ENCODE measurements around the gene DPM1.
A peak's percentile ranks its signal among the peaks of the same experiment; 100 is the strongest.

Gene DPM1

GRCh38 chr20:50957798-50958614 is at the start of gene DPM1:
DPM1 (minus strand) TSS chr20:50958532; CDS start chr20:50958523, 9 bp downstream.
- DNase-seq: peak; percentile 82

GRCh38 chr20:51005214-51005613 is 46.9 kb upstream of the DPM1 start:
- no peak for DNase-seq

- no peak for DNase-seq
Measured at GRCh38 chr20:51004781-51005180, 46.4 kb upstream of the DPM1 start.

- no peak for DNase-seq
Measured at GRCh38 chr20:51004305-51004727, 46.0 kb upstream of the DPM1 start.

GRCh38 chr20:51003753-51004152 is 45.4 kb upstream of the DPM1 start:
- no peak for DNase-seq

- DNase-seq: no peak
Measured at GRCh38 chr20:51002633-51003032, 44.3 kb upstream of the DPM1 start.

- DNase-seq: no peak
Measured at GRCh38 chr20:51001430-51002265, 43.3 kb upstream of the DPM1 start.

- DNase-seq: no peak
Measured at GRCh38 chr20:50999355-50999754, 41.0 kb upstream of the DPM1 start.

- DNase-seq: no peak
Measured at GRCh38 chr20:50996901-50997865, 38.9 kb upstream of the DPM1 start.

- no peak for DNase-seq
Measured at GRCh38 chr20:50995506-50995905, 37.2 kb upstream of the DPM1 start.

GRCh38 chr20:50993876-50994275 is 35.5 kb upstream of the DPM1 start:
- no peak for DNase-seq

- peak; percentile 7 for DNase-seq
Measured at GRCh38 chr20:50992733-50993457, 34.6 kb upstream of the DPM1 start.

- no peak for DNase-seq
Measured at GRCh38 chr20:50992336-50992732, 34.0 kb upstream of the DPM1 start.

GRCh38 chr20:50991076-50991475 is 32.7 kb upstream of the DPM1 start:
- DNase-seq: no peak

- DNase-seq: peak; percentile 48
Measured at GRCh38 chr20:50987493-50988210, 29.3 kb upstream of the DPM1 start.

- no peak for DNase-seq
Measured at GRCh38 chr20:50983321-50983720, 25.0 kb upstream of the DPM1 start.

GRCh38 chr20:50982363-50982762 is 24.0 kb upstream of the DPM1 start:
- no peak for DNase-seq

- DNase-seq: no peak
Measured at GRCh38 chr20:50981714-50982048, 23.3 kb upstream of the DPM1 start.

- peak; percentile 60 for DNase-seq
Measured at GRCh38 chr20:50980851-50981713, 22.8 kb upstream of the DPM1 start.

GRCh38 chr20:50980071-50980681 is 21.8 kb upstream of the DPM1 start:
- no peak for DNase-seq
